ENCODE data around the gene MFAP1.

DNA sequence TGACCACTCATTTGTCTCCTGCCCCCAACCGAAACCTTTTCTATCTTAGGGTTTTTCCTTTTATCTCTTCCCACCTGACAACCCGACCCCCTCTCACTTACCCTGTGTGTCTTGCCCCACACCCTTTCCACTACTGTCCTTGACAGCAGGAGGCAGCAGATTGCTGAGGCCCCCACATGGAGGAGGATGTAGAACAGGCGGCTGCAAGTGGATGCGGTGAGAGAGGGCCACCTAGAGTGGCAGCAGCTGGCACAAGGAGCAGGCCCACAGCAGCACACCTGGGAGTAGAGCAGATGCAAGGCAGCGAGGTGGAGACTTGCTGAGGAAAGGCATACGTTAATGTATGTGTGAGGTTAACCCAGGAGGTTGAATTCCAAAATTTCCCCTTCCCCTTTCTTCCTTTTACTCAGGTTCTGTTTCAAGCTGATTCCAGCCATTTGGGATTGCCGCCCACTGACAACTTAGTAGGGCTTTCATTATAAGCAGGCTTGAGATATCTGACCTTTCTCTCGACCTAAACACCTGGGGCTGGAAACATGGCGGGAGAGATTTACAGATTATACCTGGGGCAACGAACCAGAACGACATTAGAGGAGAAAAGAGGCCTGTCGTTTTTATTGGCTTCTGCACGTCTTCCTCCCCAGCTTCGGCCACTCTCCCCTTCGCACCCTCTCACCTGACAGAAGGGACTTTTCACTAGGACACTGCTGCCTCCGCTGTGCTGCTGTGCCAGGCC is 25.1 kb downstream of the MFAP1 start:
- TF ChIP-seq, protein P1, sequence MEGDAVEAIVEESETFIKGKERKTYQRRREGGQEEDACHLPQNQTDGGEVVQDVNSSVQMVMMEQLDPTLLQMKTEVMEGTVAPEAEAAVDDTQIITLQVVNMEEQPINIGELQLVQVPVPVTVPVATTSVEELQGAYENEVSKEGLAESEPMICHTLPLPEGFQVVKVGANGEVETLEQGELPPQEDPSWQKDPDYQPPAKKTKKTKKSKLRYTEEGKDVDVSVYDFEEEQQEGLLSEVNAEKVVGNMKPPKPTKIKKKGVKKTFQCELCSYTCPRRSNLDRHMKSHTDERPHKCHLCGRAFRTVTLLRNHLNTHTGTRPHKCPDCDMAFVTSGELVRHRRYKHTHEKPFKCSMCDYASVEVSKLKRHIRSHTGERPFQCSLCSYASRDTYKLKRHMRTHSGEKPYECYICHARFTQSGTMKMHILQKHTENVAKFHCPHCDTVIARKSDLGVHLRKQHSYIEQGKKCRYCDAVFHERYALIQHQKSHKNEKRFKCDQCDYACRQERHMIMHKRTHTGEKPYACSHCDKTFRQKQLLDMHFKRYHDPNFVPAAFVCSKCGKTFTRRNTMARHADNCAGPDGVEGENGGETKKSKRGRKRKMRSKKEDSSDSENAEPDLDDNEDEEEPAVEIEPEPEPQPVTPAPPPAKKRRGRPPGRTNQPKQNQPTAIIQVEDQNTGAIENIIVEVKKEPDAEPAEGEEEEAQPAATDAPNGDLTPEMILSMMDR (IDR thresholded peaks at IDR 0.05): no peak
- TF ChIP-seq POLR2A (IDR thresholded peaks at IDR 0.05) (no peak), POLR2AphosphoS5 (IDR thresholded peaks at IDR 0.05; ENCODE audit: insufficient read depth in 1 of 2, low read depth in 1 of 2) (no peak)

Data from vagina (tissue), 2 donors.